ENCODE data around the gene SEMA3G.

DNA sequence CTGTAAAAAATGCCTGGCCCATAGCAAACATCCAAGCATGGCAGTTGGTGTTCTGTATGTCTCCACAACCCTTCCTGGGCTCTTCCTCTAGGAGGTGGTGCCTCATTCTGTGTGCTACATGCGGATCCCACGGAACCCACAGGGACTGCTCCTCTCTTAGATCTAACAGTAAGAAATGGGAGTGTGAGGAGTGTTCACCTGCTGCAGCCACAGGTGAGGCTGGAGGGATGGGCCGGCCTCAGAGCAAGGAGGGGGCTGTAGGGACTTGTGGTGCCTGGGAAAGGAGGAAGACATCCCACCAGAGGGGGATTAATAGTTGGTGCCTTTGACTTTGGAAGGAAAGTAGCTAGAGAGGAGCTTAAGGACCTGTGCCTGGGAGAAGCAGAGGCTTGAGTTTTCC is 22.2 kb downstream of the SEMA3G start:
- TF ChIP-seq, protein P1, sequence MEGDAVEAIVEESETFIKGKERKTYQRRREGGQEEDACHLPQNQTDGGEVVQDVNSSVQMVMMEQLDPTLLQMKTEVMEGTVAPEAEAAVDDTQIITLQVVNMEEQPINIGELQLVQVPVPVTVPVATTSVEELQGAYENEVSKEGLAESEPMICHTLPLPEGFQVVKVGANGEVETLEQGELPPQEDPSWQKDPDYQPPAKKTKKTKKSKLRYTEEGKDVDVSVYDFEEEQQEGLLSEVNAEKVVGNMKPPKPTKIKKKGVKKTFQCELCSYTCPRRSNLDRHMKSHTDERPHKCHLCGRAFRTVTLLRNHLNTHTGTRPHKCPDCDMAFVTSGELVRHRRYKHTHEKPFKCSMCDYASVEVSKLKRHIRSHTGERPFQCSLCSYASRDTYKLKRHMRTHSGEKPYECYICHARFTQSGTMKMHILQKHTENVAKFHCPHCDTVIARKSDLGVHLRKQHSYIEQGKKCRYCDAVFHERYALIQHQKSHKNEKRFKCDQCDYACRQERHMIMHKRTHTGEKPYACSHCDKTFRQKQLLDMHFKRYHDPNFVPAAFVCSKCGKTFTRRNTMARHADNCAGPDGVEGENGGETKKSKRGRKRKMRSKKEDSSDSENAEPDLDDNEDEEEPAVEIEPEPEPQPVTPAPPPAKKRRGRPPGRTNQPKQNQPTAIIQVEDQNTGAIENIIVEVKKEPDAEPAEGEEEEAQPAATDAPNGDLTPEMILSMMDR (IDR thresholded peaks at IDR 0.05) = no peak
- TF ChIP-seq ELF4 (CRISPR knock-in tag; IDR thresholded peaks at IDR 0.05; ENCODE audit: low read depth) = no peak
- no peak for TF ChIP-seq TCF7 (CRISPR knock-in tag; IDR thresholded peaks at IDR 0.05; ENCODE audit: low read depth)
- no peak for TF ChIP-seq JUN (CRISPR knock-in tag; IDR thresholded peaks at IDR 0.05)
- no peak for TF ChIP-seq ZNF263 (CRISPR knock-in tag; IDR thresholded peaks at IDR 0.05; ENCODE audit: low read depth)
- TF ChIP-seq ESRRA (CRISPR knock-in tag; IDR thresholded peaks at IDR 0.05; ENCODE audit: borderline replicate concordance) = no peak
- TF ChIP-seq ZNF121 (CRISPR knock-in tag; IDR thresholded peaks at IDR 0.05) = no peak
- TF ChIP-seq, protein P2, sequence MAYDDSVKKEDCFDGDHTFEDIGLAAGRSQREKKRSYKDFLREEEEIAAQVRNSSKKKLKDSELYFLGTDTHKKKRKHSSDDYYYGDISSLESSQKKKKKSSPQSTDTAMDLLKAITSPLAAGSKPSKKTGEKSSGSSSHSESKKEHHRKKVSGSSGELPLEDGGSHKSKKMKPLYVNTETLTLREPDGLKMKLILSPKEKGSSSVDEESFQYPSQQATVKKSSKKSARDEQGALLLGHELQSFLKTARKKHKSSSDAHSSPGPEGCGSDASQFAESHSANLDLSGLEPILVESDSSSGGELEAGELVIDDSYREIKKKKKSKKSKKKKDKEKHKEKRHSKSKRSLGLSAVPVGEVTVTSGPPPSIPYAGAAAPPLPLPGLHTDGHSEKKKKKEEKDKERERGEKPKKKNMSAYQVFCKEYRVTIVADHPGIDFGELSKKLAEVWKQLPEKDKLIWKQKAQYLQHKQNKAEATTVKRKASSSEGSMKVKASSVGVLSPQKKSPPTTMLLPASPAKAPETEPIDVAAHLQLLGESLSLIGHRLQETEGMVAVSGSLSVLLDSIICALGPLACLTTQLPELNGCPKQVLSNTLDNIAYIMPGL (CRISPR knock-in tag; IDR thresholded peaks at IDR 0.05) = no peak
- TF ChIP-seq ZNF396 (CRISPR knock-in tag; IDR thresholded peaks at IDR 0.05; ENCODE audit: borderline replicate concordance) = no peak
- TF ChIP-seq, protein P3, sequence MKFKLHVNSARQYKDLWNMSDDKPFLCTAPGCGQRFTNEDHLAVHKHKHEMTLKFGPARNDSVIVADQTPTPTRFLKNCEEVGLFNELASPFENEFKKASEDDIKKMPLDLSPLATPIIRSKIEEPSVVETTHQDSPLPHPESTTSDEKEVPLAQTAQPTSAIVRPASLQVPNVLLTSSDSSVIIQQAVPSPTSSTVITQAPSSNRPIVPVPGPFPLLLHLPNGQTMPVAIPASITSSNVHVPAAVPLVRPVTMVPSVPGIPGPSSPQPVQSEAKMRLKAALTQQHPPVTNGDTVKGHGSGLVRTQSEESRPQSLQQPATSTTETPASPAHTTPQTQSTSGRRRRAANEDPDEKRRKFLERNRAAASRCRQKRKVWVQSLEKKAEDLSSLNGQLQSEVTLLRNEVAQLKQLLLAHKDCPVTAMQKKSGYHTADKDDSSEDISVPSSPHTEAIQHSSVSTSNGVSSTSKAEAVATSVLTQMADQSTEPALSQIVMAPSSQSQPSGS (CRISPR knock-in tag; IDR thresholded peaks at IDR 0.05; ENCODE audit: borderline replicate concordance, low read depth) = no peak
- TF ChIP-seq, protein P4, sequence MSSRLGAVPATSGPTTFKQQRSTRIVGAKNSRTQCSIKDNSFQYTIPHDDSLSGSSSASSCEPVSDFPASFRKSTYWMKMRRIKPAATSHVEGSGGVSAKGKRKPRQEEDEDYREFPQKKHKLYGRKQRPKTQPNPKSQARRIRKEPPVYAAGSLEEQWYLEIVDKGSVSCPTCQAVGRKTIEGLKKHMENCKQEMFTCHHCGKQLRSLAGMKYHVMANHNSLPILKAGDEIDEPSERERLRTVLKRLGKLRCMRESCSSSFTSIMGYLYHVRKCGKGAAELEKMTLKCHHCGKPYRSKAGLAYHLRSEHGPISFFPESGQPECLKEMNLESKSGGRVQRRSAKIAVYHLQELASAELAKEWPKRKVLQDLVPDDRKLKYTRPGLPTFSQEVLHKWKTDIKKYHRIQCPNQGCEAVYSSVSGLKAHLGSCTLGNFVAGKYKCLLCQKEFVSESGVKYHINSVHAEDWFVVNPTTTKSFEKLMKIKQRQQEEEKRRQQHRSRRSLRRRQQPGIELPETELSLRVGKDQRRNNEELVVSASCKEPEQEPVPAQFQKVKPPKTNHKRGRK (CRISPR knock-in tag; IDR thresholded peaks at IDR 0.05; ENCODE audit: borderline replicate concordance) = no peak
- TF ChIP-seq, protein P5, sequence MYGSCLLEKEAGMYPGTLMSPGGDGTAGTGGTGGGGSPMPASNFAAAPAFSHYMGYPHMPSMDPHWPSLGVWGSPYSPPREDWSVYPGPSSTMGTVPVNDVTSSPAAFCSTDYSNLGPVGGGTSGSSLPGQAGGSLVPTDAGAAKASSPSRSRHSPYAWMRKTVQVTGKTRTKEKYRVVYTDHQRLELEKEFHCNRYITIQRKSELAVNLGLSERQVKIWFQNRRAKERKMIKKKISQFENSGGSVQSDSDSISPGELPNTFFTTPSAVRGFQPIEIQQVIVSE (CRISPR knock-in tag; IDR thresholded peaks at IDR 0.05; ENCODE audit: borderline replicate concordance) = no peak
- no peak for TF ChIP-seq CREM (CRISPR knock-in tag; IDR thresholded peaks at IDR 0.05)
- no peak for TF ChIP-seq MYBL2 (CRISPR knock-in tag; IDR thresholded peaks at IDR 0.05)
